Activated CD4-positive, alpha-beta T cell treated with anti-CD3 and anti-CD28 coated beads, Interleukin-2, amount 50 U/mL, for 48 hours (primary cell): ENCODE results near the gene OR2T35.

Experiments used
- DNase-seq, 2 experiments: peaks; one replicate each; pipeline ENCODE4 v3.0.0-alpha.2; 2020

OR2T35 gene

DNA sequence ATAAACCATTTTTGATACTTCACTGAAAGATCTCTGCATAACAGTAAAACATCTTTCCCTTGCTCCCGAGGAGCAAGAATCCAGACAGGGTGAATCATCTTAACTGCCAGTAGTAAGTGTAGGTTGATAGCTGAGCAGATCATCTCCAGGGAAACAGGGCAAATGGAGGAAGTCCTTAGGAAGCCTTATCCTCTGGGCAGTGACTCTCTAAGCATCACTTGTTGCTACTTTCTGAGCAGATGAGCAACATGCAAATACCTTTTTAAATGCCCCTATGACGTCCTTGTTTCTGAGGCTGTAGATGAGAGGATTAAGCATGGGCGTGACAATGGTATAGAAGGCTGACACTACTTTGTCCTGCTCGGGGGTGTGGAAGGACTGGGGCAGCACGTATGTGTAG lies 19.1 kb downstream of the OR2T35 start:
- DNase-seq, result no peak

- DNase-seq, result no peak
Observed at GRCh38 chr1:248625166-248625565, 19.9 kb downstream of the OR2T35 start.

GRCh38 chr1:248622570-248623001 lies 22.5 kb downstream of the OR2T35 start:
- no peak for DNase-seq

- DNase-seq, result no peak
Observed at GRCh38 chr1:248621770-248622169, 23.3 kb downstream of the OR2T35 start.

GRCh38 chr1:248618878-248619277 lies 26.2 kb downstream of the OR2T35 start:
- peak; percentile 70 to 77 for DNase-seq

GRCh38 chr1:248618119-248618518 lies 27.0 kb downstream of the OR2T35 start:
- DNase-seq, result no peak

DNA sequence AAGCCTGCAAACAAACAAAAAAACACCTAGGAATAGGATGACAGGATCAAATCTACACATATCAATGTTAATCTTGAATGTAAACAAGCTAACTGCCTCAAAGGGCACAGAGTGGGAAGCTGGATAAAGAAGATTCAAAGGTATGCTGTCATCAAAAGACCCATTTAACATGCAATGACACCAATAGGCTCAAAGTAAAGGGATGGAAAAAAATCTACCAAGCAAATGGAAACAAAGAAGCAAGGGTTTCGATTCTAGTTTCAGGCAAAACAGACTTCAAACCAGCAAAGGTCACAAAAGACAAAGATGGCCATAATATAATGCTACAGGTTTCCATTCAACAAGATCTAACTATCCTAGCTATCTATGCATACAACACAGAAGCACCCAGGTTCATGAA lies 31.3 kb downstream of the OR2T35 start:
- DNase-seq, result no peak

DNA sequence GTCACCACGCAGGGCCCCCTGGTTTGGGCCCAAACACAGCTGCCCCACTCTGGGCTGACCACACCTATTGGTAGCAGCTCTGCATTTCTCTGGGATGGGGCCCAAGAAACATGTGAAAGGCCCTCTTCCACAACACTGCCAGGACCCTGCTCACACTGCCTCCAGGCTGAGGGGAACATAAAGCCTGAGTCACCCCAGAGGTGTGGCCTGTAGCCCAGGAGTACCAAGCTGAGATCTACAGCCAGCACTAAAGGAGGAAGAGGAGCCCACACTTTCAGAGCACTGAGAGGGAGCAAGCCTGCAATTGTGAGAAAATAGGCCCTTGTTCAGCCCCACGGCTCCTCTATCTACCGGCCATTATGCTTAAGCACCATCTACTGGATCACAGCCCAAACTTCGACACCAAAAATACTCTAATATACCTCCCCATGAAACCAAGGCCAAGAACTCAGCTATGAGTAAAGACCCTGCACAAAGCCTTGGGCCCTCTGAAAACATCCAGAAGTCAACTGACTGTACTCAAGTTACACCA lies 33.1 kb downstream of the OR2T35 start:
- peak; percentile 8 to 17 for DNase-seq

DNA sequence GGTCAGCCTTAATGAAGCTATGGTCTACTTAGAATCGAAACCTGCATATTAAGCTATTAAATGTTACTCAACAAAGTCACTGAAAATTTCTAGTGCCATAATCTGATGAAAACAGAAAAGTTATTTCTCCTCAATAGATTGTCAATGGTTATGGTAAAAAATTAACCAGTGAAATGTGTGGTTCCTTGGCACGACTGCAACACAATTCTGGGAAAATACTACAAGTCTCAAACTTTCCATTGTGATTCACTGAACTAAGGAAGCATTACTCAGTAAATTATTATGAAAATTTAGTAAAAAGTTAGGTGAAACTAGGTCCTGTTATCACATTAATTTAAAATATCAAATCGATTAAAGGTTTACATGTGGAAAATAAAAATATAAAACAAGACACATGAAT lies 34.8 kb downstream of the OR2T35 start:
- no peak for DNase-seq

- no peak for DNase-seq
Observed at GRCh38 chr1:248599396-248599795, 45.7 kb downstream of the OR2T35 start.

DNA sequence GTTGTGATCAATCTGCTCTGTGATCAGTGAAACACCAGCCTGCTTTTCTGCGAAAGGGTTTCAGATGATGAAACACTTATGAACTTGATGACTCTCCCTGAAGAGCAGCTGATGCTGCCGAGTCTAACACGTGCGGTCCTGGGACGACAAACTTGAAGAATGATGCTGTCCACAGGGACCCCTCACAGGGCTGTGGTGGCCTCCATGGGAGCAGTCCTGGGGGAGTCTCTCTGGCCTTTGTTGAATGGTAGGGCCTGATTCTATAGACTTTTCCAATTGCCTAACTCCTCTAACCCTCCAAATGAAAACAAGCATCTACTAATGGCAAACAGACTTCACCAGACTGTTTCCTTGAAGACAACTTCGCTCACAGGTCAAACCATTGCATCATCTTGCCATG lies 47.5 kb downstream of the OR2T35 start, which contains the start of gene OR2T10:
Gene OR2T10 (minus strand): TSS at position 112 of the 400 bp plus-strand sequence. CDS start 3,932 bp downstream, outside the sequence.
- DNase-seq, result no peak

DNA sequence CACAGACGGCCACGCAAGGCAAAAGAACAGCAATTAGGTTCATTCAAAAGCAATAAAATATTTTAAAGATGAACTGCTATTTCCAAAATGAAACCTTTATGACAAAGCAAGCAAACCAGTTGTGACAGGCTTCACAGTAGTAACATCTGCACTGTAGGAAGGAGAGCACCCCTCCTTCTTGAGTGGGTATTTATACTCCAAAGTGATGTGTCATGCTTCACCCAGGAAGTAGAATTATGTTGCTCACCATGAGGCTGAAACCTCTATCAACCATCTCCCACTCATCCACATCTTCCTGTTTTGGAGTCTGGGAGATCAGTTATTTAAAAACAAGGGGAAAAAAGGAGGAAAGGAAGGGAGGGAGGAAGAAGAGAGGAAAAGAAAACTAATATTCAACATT lies 48.5 kb downstream of the OR2T35 start:
- no peak for DNase-seq

GRCh38 chr1:248593226-248593625 lies 51.9 kb downstream of the OR2T35 start:
- DNase-seq, result no peak

DNA sequence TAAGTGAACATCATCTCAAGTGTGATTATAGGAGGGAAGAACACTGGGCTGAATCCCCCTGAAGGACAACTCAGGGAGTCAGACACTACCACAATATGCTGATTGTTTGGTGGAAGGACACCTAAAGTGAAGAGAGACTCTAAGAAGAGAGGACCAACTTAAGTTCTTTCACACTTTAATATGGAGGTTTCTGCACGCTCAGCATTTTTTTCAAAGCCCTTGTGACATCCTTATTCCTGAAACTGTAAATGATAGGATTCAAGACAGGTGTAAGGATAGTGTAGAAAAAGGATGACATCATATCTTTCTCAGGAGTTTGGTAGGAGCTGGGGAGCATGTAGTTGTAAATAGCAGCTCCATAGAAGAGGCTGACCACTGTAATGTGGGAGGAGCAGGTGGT lies 52.4 kb downstream of the OR2T35 start:
- no peak for DNase-seq

DNA sequence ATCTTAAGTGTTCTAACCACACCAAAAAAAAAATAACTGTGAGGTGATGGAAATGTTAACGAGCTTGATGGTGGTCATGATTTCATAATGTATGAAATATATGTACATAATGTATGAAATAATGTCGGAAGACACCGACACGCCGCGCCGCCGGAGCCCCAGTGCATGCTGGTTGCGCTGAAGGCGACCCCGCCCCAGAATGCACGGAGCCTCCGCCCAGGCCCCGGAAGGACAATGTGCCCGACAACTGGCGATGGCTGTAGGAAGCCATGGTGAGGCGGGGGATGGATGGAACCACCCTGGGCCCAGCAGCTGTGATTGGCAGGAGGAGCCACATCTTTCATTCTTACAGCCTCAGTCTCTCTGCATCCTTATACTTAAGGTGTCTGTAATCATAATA lies 55.0 kb downstream of the OR2T35 start:
- no peak for DNase-seq

DNA sequence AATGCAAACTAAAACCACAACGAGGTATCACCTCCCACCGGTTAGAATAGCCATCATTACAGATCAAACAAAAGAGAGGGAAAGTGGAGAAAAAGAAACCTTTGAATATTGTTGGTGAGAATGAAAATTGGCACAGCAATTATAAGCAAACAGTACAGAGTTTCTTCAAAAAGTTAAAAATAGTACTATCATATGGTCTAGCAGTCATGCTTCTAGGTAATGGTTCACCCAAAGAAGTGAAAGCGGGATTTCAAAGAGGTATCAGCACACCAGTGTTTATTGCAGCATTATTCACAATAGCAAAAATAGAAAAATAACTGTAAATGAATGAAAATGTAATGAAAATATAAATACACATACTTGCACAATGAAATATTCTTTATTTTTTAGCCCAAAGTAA lies 55.7 kb downstream of the OR2T35 start:
- DNase-seq, result no peak
